GM13976 (cell line): ENCODE data around the gene RNF207.

Experiments used
- DNase-seq: peaks from one replicate; pipeline ENCODE4 v3.0.0; 2012; ENCODE audit warnings: low spot score
- CTCF ChIP-seq: IDR thresholded peaks from 2 replicates; pipeline ENCODE4 v1.5.1; 2012; ENCODE audit warnings: borderline replicate concordance, mild to moderate bottlenecking; ENCODE audit not compliant: insufficient read depth; ENCODE audit errors: extremely low read depth, missing control alignments, control extremely low read depth
- in situ Hi-C: fragments of 300-500 bp; cut with MboI; formaldehyde crosslinking; loops from one replicate; pipeline ENCODE4 v1.12.0; 2022; ENCODE audit warnings: low sequenced_read_pairs, mixed read lengths, inconsistent platforms; ENCODE audit not compliant: unreplicated experiment

The RNF207 gene

DNA sequence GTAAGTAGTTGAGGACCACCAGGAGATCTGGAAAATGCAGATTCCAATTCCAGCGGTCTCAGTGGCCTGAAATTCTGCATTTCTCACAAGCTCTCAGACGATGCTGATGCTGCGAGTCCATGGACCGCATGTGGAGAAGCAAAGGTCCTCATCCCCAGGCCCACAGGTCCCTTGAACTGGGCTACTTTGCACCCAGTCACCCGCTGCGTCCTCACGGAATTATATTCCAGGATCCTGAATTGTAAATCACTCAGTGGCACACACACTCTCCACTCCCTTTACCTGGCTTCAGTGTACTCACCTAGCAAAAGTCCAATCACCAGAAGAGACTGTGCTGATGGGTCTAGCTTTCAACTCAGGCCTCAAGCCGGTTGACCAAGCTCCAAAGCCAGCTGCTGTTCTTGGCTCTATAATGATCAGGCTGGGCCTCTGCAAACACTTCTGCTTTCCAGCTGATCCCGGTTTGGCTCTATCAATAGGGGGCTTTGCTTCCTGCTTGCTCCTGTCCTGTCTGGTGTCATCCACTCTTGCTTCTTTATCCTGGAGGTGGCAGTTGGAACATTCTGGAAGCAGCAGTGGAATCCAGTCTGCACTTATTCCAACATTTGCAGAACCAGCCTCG, 5.6 kb upstream of the RNF207 start:
- in situ Hi-C loops, result no loop called here
- TF ChIP-seq CTCF, result no peak
- DNase-seq, result no peak

DNA sequence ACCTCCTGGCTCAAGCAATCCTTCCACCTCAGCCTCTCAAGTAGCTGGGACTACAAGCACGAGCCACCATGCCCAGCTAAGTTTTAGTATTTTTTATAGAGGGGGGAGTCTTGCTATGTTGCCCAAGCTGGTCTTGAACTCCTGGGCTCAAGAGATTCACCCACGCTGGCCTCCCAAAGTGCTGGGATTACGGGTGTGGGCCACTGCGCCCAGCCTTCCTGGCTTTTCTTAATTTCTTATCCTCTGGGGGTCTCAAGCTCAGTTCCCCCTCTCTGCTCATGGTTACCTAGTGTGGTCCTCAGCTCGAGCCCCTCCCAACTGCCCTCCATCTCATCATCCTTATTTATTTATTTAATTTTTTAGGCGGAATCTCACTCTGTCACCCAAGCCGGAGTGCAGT, 3.7 kb upstream of the RNF207 start:
- DNase-seq, result no peak
- in situ Hi-C loops, result no loop called here

DNA sequence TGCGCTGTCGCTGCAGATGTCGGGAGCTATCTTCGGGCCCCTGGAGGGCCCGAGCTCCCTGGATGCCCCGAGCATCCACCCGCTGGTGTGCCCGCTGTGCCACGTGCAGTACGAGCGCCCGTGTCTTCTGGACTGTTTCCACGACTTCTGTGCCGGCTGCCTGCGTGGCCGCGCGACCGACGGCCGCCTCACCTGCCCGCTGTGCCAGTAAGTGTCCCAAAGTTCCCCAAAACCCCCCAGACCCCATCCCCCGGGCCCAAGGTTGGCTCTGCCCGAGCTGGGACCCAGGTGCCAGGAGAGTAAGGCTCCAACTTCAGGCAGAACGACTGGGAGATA, 569 bp downstream of the RNF207 start:
- in situ Hi-C loops, result no loop called here
- DNase-seq, result no peak
- no peak for TF ChIP-seq CTCF

More for the DNA sequence above, 3.7 kb upstream of the RNF207 start:
- TF ChIP-seq CTCF, result no peak

DNA sequence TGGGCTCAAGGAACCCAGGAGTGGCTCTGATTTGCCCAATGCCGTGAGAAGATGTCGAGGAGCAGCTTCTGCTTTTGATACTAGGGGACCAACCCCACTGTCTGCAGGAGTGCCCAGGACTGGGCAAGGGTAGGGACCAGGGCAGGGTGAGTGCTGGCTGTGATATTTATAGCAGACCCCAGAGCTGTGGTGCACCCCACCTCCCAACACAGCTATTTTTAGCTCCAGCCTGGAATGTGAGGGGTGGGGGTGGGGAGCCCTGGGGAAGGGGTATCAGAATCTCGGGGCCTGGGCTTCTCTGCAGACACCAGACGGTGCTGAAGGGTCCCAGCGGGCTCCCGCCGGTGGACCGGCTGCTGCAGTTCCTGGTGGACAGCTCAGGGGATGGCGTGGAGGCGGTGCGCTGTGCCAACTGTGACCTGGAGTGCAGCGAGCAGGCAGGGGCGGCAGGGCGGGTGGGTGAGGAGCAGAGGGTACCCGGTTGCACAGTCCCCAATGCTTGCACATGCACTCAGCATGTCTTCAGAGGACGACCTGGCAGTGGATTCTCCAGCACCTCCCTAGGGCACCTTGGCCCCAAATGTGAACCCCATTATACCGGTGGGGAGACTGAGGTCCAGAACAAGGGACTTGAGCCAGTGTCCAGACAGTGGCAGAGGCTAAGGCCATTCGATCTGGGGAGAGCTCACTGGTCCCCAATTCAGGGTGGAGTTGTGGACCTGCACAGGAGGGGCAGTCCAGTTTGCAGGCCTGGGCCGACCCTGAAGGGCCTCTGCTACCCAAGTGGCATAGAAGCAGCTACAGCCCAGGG, 1.4 kb downstream of the RNF207 start:
- in situ Hi-C loops, result no loop called here
- no peak for DNase-seq
- TF ChIP-seq CTCF, result no peak

GRCh38 chr1:6207921-6208320, 2.0 kb downstream of the RNF207 start:
- no peak for TF ChIP-seq CTCF
- in situ Hi-C loops, result no loop called here
- no peak for DNase-seq

DNA sequence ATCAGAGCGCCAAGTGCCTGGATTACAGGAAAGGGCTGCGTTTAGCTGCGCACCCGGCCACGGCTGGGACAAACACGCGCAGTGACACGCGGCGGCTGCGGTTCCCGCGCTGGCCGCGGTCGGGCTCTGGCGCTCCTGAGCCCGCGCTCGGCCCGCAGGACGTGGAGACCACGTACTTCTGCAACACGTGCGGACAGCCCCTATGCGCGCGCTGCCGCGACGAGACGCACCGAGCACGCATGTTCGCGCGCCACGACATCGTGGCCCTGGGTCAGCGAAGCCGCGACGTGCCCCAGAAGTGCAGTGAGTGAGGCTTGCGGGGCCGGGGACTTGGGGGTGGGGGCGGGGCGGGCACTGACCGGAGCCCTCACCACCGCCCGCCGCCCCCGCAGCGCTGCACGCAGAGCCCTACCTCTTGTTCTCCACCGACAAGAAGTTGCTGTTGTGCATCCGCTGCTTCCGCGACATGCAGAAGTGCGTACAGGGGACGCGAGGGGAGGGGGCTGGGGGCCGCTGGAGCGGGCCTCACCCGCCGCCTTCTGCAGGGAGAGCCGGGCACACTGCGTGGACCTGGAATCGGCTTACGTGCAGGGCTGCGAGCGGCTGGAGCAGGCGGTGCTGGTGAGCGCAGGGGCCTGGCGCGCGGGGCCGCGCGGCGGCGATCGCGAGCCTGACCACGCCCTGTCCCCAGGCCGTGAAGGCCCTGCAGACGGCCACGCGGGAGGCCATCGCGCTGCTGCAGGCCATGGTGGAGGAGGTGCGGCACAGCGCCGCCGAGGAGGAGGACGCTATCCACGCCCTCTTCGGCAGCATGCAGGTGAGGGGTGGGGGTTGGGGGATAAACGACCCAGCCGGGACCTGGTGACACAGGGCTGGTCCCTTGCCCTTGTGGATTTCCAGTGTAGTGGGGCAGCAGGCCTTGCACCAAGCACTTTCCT, 3.1 kb downstream of the RNF207 start:
- TF ChIP-seq CTCF, result peak; percentile 24
- in situ Hi-C loops, result no loop called here
- peak; percentile 78 for DNase-seq
